Parathyroid adenoma (tissue), 2 donors: ENCODE data around the gene SUPT5H.
A peak's percentile ranks its signal among the peaks of the same experiment; 100 is the strongest.

Experiments used
- H2AFZ ChIP-seq: fragments of 300-600 bp; sonication (generic); one replicate; pipeline ENCODE4 v1.7.0; 2017; ENCODE audit warnings: antibody characterized with exemption, mild to moderate bottlenecking
- H3K27ac ChIP-seq: fragments of 300-600 bp; sonication (generic); one replicate; pipeline ENCODE4 v1.7.0; 2017
- H3K27me3 ChIP-seq: fragments of 300-600 bp; sonication (generic); one replicate; pipeline ENCODE4 v1.7.0; 2017; ENCODE audit warnings: low read length; ENCODE audit not compliant: control insufficient read depth, insufficient read depth
- H3K36me3 ChIP-seq: fragments of 300-600 bp; sonication (generic); one replicate; pipeline ENCODE4 v1.7.0; 2017; ENCODE audit warnings: low read length; ENCODE audit not compliant: control insufficient read depth, insufficient read depth
- H3K4me1 ChIP-seq: fragments of 300-600 bp; sonication (generic); one replicate; pipeline ENCODE4 v1.7.0; 2017; ENCODE audit warnings: control low read depth
- H3K4me2 ChIP-seq: fragments of 300-600 bp; sonication (generic); one replicate; pipeline ENCODE4 v1.7.0; 2017; ENCODE audit warnings: low read length
- H3K4me3 ChIP-seq: fragments of 300-600 bp; sonication (generic); one replicate; pipeline ENCODE4 v1.7.0; 2017; ENCODE audit warnings: low read depth, low read length
- H3K79me2 ChIP-seq: fragments of 300-600 bp; sonication (generic); one replicate; pipeline ENCODE4 v1.7.0; 2017; ENCODE audit warnings: control low read depth
- H3K9ac ChIP-seq: fragments of 300-600 bp; sonication (generic); one replicate; pipeline ENCODE4 v1.7.0; 2017; ENCODE audit warnings: mild to moderate bottlenecking
- H3K9me3 ChIP-seq: fragments of 300-600 bp; sonication (generic); one replicate; pipeline ENCODE4 v1.7.0; 2017; ENCODE audit warnings: low read length; ENCODE audit not compliant: control insufficient read depth
- CTCF ChIP-seq: fragments of 300-600 bp; sonication (generic); IDR thresholded peaks from one replicate; pipeline ENCODE4 v1.7.0; 2017; ENCODE audit warnings: antibody characterized with exemption, mild to moderate bottlenecking
- donor health status: primary hyperparathyroidism.

The SUPT5H gene

GRCh38 chr19:39436350-39436716 is 9.0 kb upstream of the SUPT5H start:
- Histone ChIP-seq H2AFZ (peak overlapping the region; percentile 98), H3K9ac (peak overlapping the region; percentile 83), H3K4me2 (peak overlapping the region; percentile 99), H3K27me3 (no peaks in the 10 kb centered on the region), H3K79me2 (peaks cover 22% of the 10 kb centered on the region), H3K4me3 (peak overlapping the region; percentile 100), H3K4me1 (peaks cover 8% of the 10 kb centered on the region), H3K36me3 (no peaks in the 10 kb centered on the region), H3K27ac (peak overlapping the region; percentile 91), H3K9me3 (no peaks in the 10 kb centered on the region)
- no peak for TF ChIP-seq CTCF

DNA sequence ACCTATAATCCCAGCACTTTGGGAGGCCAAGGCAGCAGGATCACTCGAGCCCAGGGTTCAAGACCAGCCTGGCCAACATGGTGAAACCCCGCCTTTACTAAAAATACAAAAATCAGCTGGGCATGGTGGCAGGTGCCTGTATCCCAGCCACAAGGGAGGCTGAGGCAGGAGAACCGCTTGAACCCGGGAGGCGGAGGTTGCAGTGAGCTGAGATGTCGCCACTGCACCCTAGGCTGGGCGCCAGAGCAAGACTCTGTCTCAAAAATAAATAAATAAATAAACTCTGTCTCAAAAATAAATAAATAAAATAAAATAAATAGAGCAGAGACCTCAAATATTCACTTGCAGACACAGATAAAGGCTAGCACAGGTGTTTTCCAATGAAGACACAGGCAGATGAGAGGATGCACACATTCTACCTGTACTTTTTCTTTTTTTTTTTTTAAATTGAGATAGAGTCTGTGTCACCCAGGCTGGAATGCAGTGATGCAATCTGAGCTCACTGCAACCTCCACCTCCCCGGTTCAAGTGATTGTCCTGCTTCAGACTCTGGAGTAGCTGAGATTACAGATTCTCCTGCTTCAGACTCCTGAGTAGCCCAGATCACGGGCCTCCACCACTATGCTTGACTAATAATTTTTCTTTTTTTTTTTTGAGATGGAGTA is 7.0 kb upstream of the SUPT5H start:
- Histone ChIP-seq H3K27me3 (no peaks in the 10 kb centered on the region), H2AFZ (no peak overlapping the region), H3K9me3 (no peaks in the 10 kb centered on the region), H3K36me3 (no peaks in the 10 kb centered on the region), H3K4me2 (no peak overlapping the region), H3K9ac (no peak overlapping the region), H3K4me1 (peaks cover 8% of the 10 kb centered on the region), H3K27ac (no peak overlapping the region), H3K79me2 (peaks cover 22% of the 10 kb centered on the region), H3K4me3 (no peak overlapping the region)
- TF ChIP-seq CTCF, result no peak

- peak overlapping the region; percentile 64 for H3K9ac ChIP-seq
- H2AFZ ChIP-seq, result peak overlapping the region; percentile 87
- no peaks in the 10 kb centered on the region for H3K9me3 ChIP-seq
- H3K27ac ChIP-seq, result peak overlapping the region; percentile 84
- H3K27me3 ChIP-seq, result no peaks in the 10 kb centered on the region
- peaks cover 39% of the 10 kb centered on the region for H3K79me2 ChIP-seq
- H3K4me3 ChIP-seq, result peak overlapping the region; percentile 100
- H3K4me2 ChIP-seq, result peak overlapping the region; percentile 83
- no peaks in the 10 kb centered on the region for H3K36me3 ChIP-seq
- no peak for TF ChIP-seq CTCF
- H3K4me1 ChIP-seq, result peaks cover 21% of the 10 kb centered on the region
These were observed 685 bp upstream of the SUPT5H start for GRCh38 chr19:39444598-39445195.

GRCh38 chr19:39446365-39447084 is 1.1 kb downstream of the SUPT5H start:
- Histone ChIP-seq H2AFZ (no peak overlapping the region), H3K27me3 (no peaks in the 10 kb centered on the region), H3K4me1 (peaks cover 34% of the 10 kb centered on the region)

More at GRCh38 chr19:39446365-39447084, 1.1 kb downstream of the SUPT5H start:
- Histone ChIP-seq H3K4me2 (peak overlapping the region; percentile 83), H3K36me3 (no peaks in the 10 kb centered on the region), H3K9me3 (no peaks in the 10 kb centered on the region), H3K27ac (peak overlapping the region; percentile 84), H3K4me3 (peak overlapping the region; percentile 100), H3K9ac (peak overlapping the region; percentile 96), H3K79me2 (peaks cover 53% of the 10 kb centered on the region)
- no peak for TF ChIP-seq CTCF
